Fibroblast of peridontal ligament (primary cell): ENCODE data around the gene UNC45B.
"Not testable (repeated sequence)": the region's sequence is repeated elsewhere in the genome, so short reads cannot be mapped to it uniquely, and the experiment has no call there.

Source experiments
- DNase-seq: peaks from one replicate; pipeline ENCODE4 v3.0.0-alpha.2; 2010; ENCODE audit errors: extremely low read depth

The UNC45B gene

DNA sequence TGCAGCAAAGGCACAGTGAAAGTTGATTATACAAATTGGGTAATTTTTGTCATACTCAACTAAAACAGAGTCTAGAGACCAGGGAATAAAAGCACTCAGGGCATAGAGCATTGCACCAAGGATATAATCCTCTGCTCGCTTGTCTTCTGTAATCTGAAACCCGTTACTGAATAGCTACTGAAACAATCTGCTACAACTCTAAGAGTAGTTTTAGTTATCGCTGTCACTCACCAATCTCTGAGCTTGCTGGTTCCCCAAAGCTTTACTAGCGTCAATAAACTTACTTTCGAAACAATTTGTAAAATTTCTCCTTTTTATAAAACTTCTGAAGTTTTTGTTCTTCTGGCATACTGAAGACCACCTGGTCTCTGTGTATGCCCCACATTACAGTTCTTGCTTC is 69.5 kb downstream of the UNC45B start:
- DNase-seq, result no peak

DNA sequence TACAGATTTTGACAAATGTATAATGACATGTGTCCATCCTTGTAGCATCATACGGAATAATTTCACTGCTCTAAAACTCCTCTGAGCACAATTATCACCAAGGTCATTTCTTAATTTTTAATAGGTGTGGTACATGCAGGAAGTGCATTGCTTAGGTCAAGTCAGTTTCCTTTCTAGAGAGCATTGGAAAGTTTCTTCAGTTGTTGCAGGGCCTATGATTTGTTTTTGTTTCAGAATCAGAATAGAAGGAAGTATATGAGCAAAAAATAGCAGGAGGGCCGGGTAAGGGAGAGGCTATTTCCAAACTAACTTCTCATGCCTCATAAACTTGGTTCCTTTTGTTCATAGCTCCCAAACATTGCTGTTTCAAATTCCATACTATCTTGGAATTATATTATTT is 71.3 kb downstream of the UNC45B start:
- no peak for DNase-seq

DNA sequence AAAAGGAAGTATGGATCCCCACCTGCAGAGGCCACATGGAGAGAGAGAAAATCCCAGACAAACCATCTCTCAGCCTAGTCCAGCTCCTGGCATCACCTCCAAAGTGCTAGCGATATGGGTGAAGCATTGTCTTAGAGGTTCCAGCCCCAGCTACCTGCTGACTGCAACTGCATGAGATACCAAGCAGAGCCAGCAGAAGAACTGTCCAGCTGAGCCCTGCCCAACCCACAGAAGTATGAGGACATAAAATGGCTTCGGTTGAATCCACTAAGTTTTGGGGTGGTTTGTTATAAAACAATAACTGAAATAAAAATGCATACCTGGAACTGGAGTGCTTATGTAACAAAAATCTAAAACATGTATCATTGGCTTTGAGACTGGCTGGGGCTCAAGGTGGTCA is 74.8 kb downstream of the UNC45B start:
- no peak for DNase-seq

DNA sequence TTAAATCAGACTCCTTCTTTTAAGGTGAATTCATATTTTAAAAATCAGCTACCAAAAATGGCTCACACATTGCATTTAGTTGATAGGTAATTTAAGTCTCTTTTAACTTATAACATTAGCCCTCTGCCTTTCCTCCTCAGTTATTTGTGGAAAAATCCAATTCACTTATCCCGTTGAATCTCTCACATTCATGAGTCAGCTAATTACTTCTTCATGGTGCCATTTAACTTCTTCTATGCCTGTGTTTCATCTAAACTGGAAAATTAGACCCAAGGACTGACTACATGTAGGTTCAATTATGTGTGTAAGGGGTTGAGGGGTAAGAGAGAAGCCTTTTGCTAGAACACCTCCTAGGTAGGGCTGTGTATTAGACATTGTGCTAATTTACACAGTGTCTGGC is 76.8 kb downstream of the UNC45B start:
- no peak for DNase-seq

DNA sequence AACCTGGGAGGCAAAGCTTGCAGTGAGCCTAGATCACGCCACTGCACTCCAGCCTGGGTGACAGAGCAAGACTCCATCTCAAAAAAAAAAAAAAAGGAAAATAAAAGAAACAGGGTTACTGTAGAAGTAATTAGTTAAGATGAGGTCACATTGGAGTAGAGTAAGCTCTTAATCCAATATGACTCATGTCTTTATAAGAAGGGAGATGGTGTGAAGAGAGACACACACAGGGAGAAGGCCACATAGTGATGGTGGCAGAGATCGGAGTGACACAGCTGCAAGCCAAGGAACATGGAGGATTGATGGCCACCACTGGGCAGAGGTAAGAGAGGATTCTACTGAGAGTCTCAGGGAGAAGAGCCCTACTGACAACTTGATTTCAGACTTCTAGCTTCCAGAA is 79.9 kb downstream of the UNC45B start:
- no peak for DNase-seq

DNA sequence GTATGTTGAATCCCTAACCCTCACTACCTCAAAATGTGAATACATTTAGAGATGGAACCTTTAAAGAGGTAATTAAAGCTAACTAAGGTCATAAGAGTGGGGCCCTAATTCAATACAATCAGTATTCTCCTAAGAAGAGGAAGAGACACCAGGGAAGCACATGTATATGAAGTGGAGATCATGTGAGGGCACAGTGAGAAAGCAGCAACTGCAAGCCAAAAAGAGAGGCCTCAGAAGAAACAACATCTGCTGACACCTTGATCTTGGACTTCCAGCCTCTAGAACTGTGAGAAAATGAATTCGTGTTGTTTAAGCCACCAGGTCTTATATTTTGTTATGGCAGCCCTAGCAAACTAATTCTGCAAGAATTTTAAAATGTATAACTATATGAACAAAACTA is 82.0 kb downstream of the UNC45B start:
- no peak for DNase-seq

DNA sequence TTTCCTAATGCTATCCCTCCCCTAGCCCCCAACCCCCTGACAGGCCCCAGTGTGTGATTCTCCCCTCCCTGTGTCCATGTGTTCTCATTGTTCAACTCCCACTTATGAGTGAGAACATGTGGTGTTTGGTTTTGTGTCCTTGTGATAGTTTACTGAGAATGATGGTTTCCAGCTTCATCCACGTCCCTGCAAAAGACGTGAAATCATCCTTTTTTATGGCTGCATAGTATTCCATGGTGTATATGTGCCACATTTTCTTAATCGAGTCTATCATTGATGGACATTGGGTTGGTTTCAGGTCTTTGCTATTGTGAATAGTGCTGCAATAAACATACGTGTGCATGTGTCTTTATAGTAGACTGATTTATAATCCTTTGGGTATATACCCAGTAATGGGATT is 86.7 kb downstream of the UNC45B start:
- not testable (repeated sequence) for DNase-seq

DNA sequence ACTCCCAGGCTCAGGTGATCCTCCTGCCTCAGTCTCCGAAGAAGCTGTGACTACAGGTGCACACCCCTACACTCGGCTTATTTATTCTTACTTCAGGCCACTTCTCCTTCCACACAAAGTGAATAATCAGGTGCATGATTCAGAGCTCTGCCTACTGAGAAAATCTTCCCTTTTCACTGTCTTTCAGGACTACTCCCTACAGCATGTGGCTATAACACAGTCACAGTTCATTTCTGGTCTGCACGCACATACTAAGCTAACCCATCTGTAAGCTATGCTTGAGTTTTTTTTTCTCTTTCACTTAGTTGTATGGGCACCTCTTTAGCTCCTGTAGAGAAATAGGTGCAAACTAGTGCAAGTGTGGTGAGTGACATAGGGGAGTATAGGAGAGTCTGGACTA is 87.7 kb downstream of the UNC45B start:
- no peak for DNase-seq

DNA sequence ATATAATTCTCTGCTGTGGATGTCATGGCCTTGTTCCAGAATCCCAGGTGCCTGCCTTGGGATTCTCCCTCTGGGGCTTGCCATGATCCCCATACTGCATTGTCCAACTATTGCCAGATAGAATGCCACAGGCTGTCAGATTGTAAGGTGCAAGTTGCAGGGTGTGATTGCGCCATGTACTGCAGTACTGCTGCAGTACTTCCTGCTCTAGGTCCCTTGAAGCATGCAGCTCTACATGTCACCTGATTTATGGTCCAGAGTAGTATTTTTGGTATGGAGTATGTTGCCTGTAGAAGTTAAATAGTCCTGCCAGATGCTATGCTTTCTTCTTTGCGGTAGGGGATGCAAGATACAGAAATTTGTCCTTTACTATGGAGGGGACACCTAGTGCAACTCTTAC is 88.3 kb downstream of the UNC45B start:
- DNase-seq, result no peak

DNA sequence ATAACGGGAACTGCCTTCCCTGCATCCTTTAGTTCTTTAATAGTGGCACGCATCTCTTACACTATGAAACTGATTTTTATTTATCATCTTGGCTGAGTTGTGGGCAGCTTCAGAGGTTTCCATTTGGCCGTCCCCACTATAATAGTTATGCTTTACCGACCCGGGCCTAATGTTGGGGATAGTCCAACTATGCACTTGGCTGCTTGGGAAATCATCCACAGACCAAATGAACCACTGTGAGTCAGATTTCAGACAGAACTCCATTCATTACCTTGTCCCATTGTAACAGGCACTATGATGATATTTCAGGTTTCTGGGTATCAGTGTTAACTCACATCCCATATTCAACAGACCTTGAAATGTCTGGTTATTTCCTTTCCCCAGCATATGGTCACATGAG is 89.2 kb downstream of the UNC45B start:
- DNase-seq, result peak; percentile 15

DNA sequence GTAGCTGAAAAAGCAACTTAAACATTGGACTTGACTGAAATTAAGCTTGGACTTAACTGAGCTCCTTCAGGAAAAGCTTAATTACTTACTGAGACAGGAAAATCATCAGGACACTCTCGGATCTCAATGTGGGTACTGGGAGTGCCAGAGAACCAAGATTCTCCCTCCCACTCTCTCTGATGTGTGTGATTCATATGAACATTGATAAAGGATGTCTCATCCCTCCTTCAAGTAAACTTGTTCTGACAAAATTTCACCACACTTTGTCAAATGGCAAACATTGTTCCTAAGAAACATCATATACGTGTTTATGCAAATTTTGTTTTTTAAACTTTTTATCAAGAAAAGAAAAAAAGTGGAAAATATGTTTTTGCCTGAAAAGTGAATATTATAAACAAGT is 91.2 kb downstream of the UNC45B start:
- peak; percentile 69 for DNase-seq
